Stimulated activated memory B cell treated with anti-CD40 and anti-IgM and Interleukin-4, amounts not matched to agents 10 μg/mL and 1 μg/mL and 100 μg/mL, for 72 hours (primary cell): Measurements from ENCODE around the gene SLC4A5.
"Not testable (repeated sequence)": the region's sequence is repeated elsewhere in the genome, so short reads cannot be mapped to it uniquely, and the experiment has no call there.

Experiments used
- ATAC-seq: fragments of 150-1000 bp; cut with Tn5 transposase; 2 replicates; pipeline ENCODE4 v1.10.0; 2021
- H3K27ac Mint-ChIP-seq: one replicate; pipeline ENCODE4 v1.8.0; 2022; ENCODE audit warnings: mild to moderate bottlenecking, mixed read lengths
- H3K27me3 Mint-ChIP-seq: one replicate; pipeline ENCODE4 v1.8.0; 2022; ENCODE audit warnings: mixed read lengths
- H3K36me3 Mint-ChIP-seq: one replicate; pipeline ENCODE4 v1.8.0; 2022; ENCODE audit warnings: mixed read lengths
- H3K4me1 Mint-ChIP-seq: one replicate; pipeline ENCODE4 v1.8.0; 2022; ENCODE audit warnings: mixed read lengths
- H3K4me3 Mint-ChIP-seq: one replicate; pipeline ENCODE4 v1.8.0; 2022; ENCODE audit warnings: mild to moderate bottlenecking, moderate library complexity, mixed read lengths
- H3K9me3 Mint-ChIP-seq: one replicate; pipeline ENCODE4 v1.8.0; 2022; ENCODE audit warnings: mixed read lengths

The SLC4A5 gene

DNA sequence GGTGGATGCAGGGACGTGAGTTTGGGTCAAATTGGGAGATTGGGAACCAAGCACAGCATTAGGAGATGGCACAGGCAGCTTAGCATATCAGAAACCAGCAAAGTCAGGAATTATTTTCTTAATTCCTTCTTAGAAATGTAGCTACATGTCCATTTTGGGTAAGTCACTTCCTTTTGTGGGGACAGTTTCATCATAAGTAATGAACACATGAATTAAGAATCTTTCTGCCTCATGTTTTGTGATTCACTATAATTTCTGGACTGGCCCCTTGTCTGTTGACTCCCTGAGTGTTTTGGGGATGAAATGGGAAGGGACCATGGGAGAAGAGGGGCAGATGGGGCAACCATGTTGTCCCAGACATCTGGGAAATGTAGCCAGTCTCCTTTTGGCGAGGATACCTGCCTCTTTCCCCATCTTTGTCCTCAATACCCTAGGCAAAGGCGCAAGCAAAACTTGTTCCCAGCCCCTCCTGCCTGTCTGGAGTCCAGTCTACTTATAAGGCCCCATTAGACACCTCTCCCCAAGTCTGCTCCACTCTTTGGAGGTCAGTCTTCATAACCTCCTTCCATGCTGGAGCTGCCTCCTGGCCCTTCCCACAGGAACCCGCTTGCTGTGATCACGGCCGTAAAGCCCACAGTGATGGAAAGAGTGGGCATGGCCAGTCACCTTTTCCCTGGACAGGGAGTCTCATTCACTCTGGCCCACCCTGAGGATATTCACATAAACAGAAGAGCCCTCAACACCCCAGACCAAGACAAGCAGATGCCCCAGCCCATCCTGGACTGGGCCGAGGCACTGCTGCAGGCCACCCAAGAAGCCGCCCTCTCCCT lies 119.1 kb downstream of the SLC4A5 start:
- H3K9me3 Mint-ChIP-seq, result no peaks in the 10 kb centered on the region
- H3K27me3 Mint-ChIP-seq, result no peaks in the 10 kb centered on the region
- H3K4me3 Mint-ChIP-seq, result no peak overlapping the region
- H3K4me1 Mint-ChIP-seq, result peaks cover 16% of the 10 kb centered on the region
- ATAC-seq, result no peak
- H3K27ac Mint-ChIP-seq, result peak overlapping the region; percentile 31
- peaks cover 26% of the 10 kb centered on the region for H3K36me3 Mint-ChIP-seq

DNA sequence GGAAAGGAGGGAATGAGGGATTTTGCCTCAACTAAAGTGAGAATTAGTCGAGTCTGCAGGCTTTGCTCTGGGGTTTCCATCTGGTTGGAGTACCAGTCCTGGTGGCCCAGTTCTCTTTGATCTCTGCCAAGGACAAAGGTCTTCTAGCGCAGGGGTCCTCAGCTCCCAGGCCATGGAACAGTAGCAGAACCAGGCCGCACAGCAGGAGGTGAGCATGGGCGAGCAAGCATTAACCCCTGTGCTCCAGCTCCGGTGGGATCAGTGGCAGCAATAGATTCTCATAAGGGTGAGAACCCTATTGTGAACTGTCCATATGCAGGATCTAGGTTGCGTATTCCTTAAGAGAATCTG lies 120.9 kb downstream of the SLC4A5 start:
- Mint-ChIP-seq H3K4me1 (peaks cover 16% of the 10 kb centered on the region), H3K27ac (no peak overlapping the region), H3K27me3 (no peaks in the 10 kb centered on the region)

DNA sequence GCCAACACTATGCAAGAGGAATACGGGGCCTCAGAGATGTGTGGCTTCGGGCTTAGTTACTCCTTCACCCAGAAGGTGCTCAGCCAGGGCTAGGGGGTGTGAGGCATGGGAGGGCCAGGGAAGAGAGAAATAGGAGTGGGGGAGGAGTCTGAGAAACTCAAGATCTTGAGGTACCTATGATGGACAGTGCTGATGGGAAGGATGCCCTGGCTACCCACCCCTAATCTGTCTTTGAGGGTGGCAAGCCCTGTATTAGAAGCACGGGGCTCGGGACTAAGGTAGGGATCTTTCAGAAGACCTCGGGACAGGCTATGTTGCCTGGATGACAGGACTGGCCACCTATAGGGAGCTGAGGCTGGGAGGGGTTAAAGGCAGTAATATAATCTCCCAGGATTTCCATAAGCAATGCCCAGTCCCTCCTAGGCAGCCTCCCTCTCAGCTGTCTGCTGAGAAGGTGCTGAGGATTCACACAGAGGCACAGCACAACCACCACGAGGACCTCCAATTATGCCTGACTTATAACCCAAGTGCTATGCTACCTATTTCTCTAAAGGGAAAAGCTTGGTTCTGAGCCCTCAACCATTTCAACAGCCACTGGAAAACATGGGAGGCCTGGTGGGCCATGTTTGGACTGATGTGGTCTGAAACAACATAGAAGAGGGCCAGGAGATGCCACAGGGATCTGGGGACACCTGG lies 121.5 kb downstream of the SLC4A5 start:
- Mint-ChIP-seq H3K36me3 (peaks cover 28% of the 10 kb centered on the region), H3K27me3 (no peaks in the 10 kb centered on the region), H3K4me1 (peaks cover 14% of the 10 kb centered on the region), H3K9me3 (no peaks in the 10 kb centered on the region), H3K27ac (no peak overlapping the region), H3K4me3 (no peak overlapping the region)
- ATAC-seq, result no peak

More for the DNA sequence above, 120.9 kb downstream of the SLC4A5 start:
- H3K4me3 Mint-ChIP-seq, result no peak overlapping the region
- peaks cover 29% of the 10 kb centered on the region for H3K36me3 Mint-ChIP-seq
- no peaks in the 10 kb centered on the region for H3K9me3 Mint-ChIP-seq
- no peak for ATAC-seq

DNA sequence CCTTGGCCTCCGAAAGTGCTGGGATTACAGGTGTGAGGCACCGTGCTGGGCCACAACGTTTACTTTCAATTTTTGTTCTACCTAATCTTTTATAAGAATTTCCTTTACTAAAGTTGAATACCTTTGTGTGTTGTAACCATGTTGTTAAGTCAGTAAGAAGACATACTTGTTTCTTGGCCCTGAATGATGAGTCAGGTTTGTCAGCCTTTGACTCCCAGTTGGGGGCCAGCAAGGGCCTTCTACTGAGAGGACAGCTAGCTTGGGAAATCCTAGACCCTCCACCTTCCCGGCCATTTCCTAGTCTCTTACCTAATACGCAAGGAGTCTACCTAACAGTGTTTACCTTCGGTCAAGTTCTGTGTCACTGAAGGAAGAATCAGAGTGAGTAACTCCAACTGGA lies 122.1 kb downstream of the SLC4A5 start:
- Mint-ChIP-seq H3K4me3 (no peak overlapping the region), H3K27me3 (no peaks in the 10 kb centered on the region), H3K4me1 (peaks cover 9% of the 10 kb centered on the region), H3K9me3 (no peaks in the 10 kb centered on the region), H3K27ac (no peak overlapping the region), H3K36me3 (peaks cover 23% of the 10 kb centered on the region)
- no peak for ATAC-seq

DNA sequence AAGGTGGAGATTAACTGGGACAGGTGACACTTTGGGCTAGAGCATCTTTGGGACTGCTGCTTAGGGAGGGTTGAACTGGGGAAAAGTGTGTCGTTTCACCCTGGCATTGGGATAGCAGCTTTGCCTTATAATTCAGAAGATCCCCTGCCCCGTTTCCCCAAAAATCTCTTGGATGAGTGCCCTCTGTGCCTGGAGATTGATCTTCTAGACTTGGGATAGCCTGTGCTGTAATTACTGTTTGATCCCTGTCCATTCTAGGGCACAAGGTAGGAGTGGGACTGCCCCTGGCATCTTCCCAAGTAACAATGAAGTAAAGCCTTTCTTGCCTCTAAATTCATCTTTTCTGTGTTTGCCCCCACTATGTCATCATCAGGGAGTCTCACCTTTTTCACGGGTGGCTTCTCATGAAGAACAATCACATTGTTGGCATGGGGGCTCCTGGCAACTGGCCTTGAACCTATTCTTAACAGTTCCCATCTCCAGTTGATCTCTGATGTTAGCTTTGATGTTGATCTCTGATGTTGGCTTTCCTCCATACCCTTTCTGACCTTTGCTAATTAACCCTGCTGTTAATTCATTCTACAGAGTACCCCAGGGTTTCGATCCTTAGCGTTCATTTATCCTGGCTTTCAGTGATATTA lies 123.2 kb downstream of the SLC4A5 start:
- H3K27ac Mint-ChIP-seq, result no peak overlapping the region
- H3K4me1 Mint-ChIP-seq, result peaks cover 5% of the 10 kb centered on the region
- H3K4me3 Mint-ChIP-seq, result no peak overlapping the region
- H3K9me3 Mint-ChIP-seq, result no peaks in the 10 kb centered on the region
- H3K36me3 Mint-ChIP-seq, result peaks cover 32% of the 10 kb centered on the region
- no peaks in the 10 kb centered on the region for H3K27me3 Mint-ChIP-seq
- no peak for ATAC-seq

DNA sequence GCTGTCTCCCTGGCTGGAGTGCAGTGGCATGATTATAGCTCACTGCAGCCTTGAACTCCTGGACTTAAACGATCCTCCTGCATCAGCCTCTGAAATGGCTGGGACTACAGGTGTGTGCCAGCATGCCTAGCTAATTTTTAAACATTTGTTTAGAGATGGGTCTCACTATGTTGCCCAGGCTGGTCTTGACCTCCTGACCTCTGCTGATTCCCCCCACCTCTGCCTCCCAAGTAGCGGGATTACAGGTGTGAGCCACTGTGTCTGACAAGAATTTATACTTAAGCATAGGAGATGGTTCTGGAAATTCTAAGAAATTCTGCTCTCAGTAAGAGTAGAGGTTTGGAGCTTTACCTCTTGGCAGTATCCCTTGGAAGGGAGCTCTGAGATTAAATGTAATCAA lies 126.6 kb downstream of the SLC4A5 start:
- H3K9me3 Mint-ChIP-seq, result no peaks in the 10 kb centered on the region
- no peak overlapping the region for H3K4me3 Mint-ChIP-seq
- H3K4me1 Mint-ChIP-seq, result peaks cover 5% of the 10 kb centered on the region
- H3K27ac Mint-ChIP-seq, result no peak overlapping the region
- peaks cover 44% of the 10 kb centered on the region for H3K36me3 Mint-ChIP-seq
- ATAC-seq, result no peak
- H3K27me3 Mint-ChIP-seq, result no peaks in the 10 kb centered on the region

DNA sequence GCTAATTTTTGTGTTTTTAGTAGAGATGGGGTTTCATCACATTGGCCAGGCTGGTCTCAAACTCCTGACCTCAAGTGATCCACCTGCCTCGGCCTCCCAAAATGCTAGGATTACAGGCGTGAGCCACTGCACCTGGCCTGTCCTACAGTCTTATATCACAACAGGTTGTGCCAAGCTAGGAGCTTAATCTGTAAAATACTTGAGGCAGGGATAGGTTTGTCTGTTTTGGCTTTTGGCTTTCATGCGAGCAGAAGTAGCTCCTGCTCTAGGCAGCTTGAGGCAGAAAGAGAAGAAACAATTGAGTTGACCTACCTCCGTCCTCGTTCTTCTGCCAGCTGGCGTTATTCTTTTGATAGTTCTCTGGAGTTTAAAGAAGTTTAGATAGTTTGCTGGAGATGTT lies 127.4 kb downstream of the SLC4A5 start:
- H3K36me3 Mint-ChIP-seq, result peaks cover 53% of the 10 kb centered on the region
- H3K27me3 Mint-ChIP-seq, H3K27ac Mint-ChIP-seq, H3K9me3 Mint-ChIP-seq, H3K4me1 Mint-ChIP-seq, H3K4me3 Mint-ChIP-seq, ATAC-seq: not testable (repeated sequence)

DNA sequence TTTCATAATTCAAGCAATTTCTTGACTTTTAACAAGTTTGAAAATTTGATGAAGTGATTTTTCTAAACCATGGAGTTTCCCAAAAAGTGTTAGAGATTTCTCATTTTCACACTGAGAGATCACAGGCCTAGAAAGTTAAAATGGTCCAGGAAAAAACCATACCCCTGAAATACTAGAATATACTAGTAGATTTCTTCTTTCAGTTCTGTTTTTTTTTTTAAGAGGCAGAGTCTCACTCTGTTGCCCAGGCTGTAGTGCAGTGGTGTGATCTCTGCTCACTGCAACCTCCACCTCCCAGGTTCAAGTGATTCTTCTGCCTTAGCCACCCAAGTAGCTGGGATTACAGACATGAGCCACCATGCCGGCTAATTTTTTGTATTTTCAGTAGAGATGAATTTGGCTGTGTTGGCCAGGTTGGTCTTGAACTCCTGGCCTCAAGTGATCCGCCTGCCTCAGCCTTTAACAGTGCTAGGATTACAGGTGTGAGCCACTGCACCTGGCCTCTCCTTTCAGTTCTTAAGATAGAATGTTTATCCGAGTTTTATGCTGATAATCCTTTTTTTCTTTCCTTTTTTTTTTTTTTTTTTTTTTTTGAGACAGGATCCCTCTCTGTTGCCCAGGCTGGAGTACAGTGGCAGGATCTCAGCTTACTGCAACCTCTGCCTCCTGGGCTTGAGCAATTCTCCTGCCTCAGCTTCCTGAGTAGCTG lies 130.4 kb downstream of the SLC4A5 start:
- no peaks in the 10 kb centered on the region for H3K9me3 Mint-ChIP-seq
- H3K4me1 Mint-ChIP-seq, result peaks cover 11% of the 10 kb centered on the region
- peaks cover 59% of the 10 kb centered on the region for H3K36me3 Mint-ChIP-seq
- H3K27ac Mint-ChIP-seq, result no peak overlapping the region
- ATAC-seq, result peak; percentile 27
- H3K27me3 Mint-ChIP-seq, result no peaks in the 10 kb centered on the region
- no peak overlapping the region for H3K4me3 Mint-ChIP-seq

DNA sequence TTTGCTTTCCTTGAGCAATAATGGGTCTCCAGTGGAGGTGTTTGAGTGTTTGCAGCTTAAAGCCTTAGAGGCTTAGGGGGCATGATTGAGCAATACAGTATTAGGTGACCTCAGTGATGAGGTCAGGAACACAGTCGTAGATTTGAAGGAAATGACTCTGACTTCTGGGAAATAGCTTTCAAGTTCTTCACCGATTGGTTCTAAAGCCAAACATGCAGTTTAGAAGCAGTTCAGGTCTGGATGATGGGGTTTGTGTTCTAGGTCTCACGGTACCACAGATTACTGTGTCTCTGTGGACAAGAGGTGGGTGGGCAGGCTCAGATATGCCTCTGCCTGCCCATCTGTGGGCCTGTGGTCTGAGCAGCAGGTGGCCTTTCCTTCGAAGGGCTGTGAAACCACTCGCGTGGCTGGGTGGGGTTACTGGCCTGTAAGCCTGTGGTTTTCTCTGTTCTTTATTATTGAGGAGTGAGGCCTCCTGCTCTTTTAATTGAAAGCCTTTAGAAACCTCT lies 137.0 kb downstream of the SLC4A5 start:
- peak; percentile 95 for ATAC-seq

DNA sequence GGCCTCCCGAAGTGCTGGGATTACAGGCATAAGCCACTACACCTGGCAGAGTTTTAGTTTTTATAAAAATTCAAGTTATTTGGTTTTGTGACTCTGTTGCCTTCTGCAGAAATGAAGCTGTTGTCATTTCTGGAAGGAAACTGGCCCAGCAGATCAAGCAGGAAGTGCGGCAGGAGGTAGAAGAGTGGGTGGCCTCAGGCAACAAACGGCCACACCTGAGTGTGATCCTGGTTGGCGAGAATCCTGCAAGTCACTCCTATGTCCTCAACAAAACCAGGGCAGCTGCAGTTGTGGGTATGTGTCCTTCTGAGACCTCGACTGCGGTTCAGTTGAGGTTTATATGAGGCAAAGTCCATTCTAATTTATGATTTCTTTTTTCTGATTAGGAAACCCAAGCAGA lies 137.6 kb downstream of the SLC4A5 start:
- Mint-ChIP-seq H3K9me3 (no peaks in the 10 kb centered on the region), H3K27me3 (no peaks in the 10 kb centered on the region), H3K27ac (peak overlapping the region; percentile 90), H3K4me1 (peaks cover 48% of the 10 kb centered on the region), H3K36me3 (peaks cover 55% of the 10 kb centered on the region), H3K4me3 (peak overlapping the region; percentile 56)
- peak; percentile 67 for ATAC-seq

More for the DNA sequence above, 137.0 kb downstream of the SLC4A5 start:
- Mint-ChIP-seq H3K27ac (peak overlapping the region; percentile 90), H3K4me3 (peak overlapping the region; percentile 56), H3K36me3 (peaks cover 57% of the 10 kb centered on the region), H3K27me3 (no peaks in the 10 kb centered on the region), H3K9me3 (no peaks in the 10 kb centered on the region), H3K4me1 (peaks cover 41% of the 10 kb centered on the region)

DNA sequence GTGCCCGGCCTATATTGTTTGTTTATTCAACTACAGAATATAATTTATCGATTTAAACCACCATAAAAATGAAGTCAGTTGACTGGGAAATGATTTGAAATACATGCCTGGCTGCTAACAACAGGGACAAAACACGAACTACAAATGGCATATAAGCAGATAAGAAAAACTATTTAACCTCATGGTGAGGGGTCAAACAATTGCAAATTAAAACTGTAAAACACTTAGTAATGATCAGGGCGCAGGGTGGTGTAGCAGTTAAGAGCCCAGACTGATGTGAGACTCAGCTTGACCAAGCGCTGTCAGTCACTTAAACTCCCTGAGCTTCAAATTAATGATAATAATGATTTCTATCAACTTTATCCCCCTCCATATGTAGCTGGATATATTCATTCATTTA lies 138.1 kb downstream of the SLC4A5 start:
- Mint-ChIP-seq H3K4me3 (peak overlapping the region; percentile 56), H3K36me3 (peaks cover 55% of the 10 kb centered on the region), H3K4me1 (peaks cover 53% of the 10 kb centered on the region), H3K27me3 (no peaks in the 10 kb centered on the region), H3K9me3 (no peaks in the 10 kb centered on the region), H3K27ac (peak overlapping the region; percentile 90)
- ATAC-seq, result no peak

DNA sequence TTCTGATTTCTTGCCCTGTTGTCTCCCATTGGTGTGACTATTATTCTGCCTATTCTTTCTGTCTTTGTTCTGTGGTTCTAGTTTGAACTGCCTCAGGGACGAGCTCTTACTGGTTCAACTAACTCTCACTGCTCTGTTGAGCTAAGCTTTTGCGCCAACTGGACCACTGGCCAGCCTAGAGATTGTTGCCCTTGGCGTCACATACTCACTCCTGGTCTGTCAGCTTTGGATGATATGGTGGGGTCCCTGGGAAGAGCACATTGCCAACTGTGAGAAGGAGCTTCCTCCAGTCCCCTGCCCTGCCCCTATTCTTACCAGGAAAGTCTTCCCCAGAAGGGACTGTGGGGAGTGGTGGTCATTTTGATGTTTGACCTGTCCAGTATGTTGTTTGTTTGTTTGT lies 138.8 kb downstream of the SLC4A5 start:
- Mint-ChIP-seq H3K36me3 (peaks cover 51% of the 10 kb centered on the region), H3K27ac (peak overlapping the region; percentile 90), H3K4me3 (no peak overlapping the region), H3K27me3 (no peaks in the 10 kb centered on the region), H3K9me3 (no peaks in the 10 kb centered on the region), H3K4me1 (peaks cover 59% of the 10 kb centered on the region)
- ATAC-seq, result no peak

DNA sequence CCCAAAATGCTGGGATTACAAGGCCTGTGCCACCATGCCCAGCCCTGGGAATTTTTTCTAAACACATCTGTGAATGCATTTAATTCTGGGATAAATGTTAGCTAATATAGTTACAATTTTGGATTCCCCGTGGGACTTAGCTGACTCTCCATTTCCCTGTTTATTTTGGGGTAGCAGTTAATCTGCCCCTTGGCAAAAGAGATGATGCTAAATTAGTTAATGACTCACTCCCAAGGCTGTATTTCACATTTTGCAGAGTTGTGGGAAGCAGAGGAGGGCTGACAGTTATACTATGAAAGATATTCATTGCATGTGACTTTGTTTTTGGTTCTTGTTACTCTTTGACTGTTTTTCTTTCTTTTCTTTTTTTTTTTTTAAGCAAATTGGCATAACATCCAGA lies 141.6 kb downstream of the SLC4A5 start:
- no peaks in the 10 kb centered on the region for H3K9me3 Mint-ChIP-seq
- peaks cover 65% of the 10 kb centered on the region for H3K4me1 Mint-ChIP-seq
- no peak for ATAC-seq
- H3K36me3 Mint-ChIP-seq, result peaks cover 35% of the 10 kb centered on the region
- H3K4me3 Mint-ChIP-seq, result peak overlapping the region; percentile 92
- H3K27ac Mint-ChIP-seq, result peak overlapping the region; percentile 98
- H3K27me3 Mint-ChIP-seq, result no peaks in the 10 kb centered on the region

DNA sequence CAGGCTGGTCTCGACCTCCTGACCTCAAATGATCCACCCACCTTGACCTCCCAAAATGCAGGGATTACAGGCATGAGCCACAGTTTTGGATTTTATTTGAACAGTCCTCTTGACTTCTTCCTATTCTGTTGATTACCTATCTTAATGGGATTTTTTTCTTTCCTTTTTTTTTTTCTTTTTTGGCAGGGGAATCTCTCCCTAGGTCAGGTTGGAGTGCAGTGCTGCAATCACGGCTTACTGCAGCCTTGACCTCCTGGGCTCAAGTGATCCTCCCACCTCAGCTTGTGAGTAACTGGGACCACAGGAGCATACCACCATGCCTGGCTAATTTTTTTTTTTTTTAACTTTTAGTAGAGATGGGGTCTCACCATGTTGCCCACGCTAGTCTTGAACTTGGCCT lies 142.0 kb downstream of the SLC4A5 start:
- Mint-ChIP-seq H3K27ac (peak overlapping the region; percentile 98), H3K4me3 (peak overlapping the region; percentile 92), H3K27me3 (no peaks in the 10 kb centered on the region), H3K36me3 (peaks cover 31% of the 10 kb centered on the region), H3K4me1 (peaks cover 61% of the 10 kb centered on the region), H3K9me3 (no peaks in the 10 kb centered on the region)
- no peak for ATAC-seq

DNA sequence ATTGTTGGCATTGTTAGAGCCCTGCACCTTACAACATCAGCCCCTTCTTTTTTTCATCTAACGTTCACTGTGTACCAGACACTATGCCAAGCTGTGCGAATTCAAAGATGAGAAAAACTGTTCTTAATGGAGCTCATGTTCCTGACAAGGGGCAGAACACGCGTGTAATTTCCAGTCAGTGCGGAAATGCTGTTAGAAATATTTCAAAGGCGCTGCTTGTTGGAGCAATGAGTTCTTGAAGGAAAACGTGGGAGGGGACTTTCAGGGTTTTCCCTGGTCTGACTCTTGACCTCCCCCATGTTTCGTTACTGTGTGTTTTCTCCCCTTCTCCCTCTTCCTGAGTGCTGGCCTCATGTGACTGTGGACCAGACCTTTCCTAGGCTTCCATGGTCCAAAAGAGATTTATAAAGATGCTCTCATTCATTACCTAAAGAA lies 143.3 kb downstream of the SLC4A5 start:
- Mint-ChIP-seq H3K9me3 (no peaks in the 10 kb centered on the region), H3K4me3 (peak overlapping the region; percentile 92), H3K36me3 (peaks cover 20% of the 10 kb centered on the region), H3K27ac (peak overlapping the region; percentile 98), H3K4me1 (peaks cover 48% of the 10 kb centered on the region), H3K27me3 (no peaks in the 10 kb centered on the region)
- no peak for ATAC-seq
